H1 (cell line): ENCODE data around the gene CAMK2B.

Source experiments
- EP300 ChIP-seq, 2 experiments: IDR thresholded peaks; 1 replicate in 1 of 2; 2 replicates in 1 of 2; pipeline ENCODE4 v1.6.1; 2011 to 2012; ENCODE audit warnings: low read depth in 2 of 2, low read length in 2 of 2, mild to moderate bottlenecking in 2 of 2, borderline replicate concordance in 1 of 2, inconsistent platforms in 1 of 2, moderate library complexity in 1 of 2
- EZH2 ChIP-seq: fragments of 200-600 bp; sonication (generic); IDR thresholded peaks from 2 replicates; pipeline ENCODE4 v1.7.1; 2012; ENCODE audit warnings: low read depth, mild to moderate bottlenecking, moderate library complexity, low read length, inconsistent platforms; ENCODE audit not compliant: severe bottlenecking
- GTF2F1 ChIP-seq: IDR thresholded peaks from 2 replicates; pipeline ENCODE4 v1.6.1; 2012; ENCODE audit warnings: low read depth, low read length, improper control_type of control experiment, borderline replicate concordance
- MAFK ChIP-seq: IDR thresholded peaks from 2 replicates; pipeline ENCODE4 v1.6.1; 2012; ENCODE audit warnings: low read depth, mild to moderate bottlenecking, improper control_type of control experiment, low read length
- POLR2A ChIP-seq, 2 experiments: IDR thresholded peaks; 1 replicate in 1 of 2; 2 replicates in 1 of 2; pipeline ENCODE4 v1.6.1; 2011; ENCODE audit warnings: low read depth in 2 of 2, low read length in 2 of 2, mild to moderate bottlenecking in 2 of 2; ENCODE audit errors: control extremely low read depth in 1 of 2
- POLR2AphosphoS5 ChIP-seq: IDR thresholded peaks from 2 replicates; pipeline ENCODE4 v1.6.1; 2011; ENCODE audit warnings: low read depth, low read length
- TF ChIP-seq, protein P1 (sequence below), 3 experiments: IDR thresholded peaks; 1 replicate in 2 of 3; 2 replicates in 1 of 3; pipeline versions ENCODE4 v1.5.1 to v1.6.1; 2011; ENCODE audit warnings: low read length in 3 of 3, mild to moderate bottlenecking in 3 of 3, inconsistent platforms in 2 of 3, low read depth in 1 of 3, moderate library complexity in 1 of 3; ENCODE audit not compliant: insufficient read depth in 1 of 3; ENCODE audit errors: control extremely low read depth in 1 of 3

GRCh38 chr7:44228571-44229350, 96.6 kb downstream of the CAMK2B start:
- TF ChIP-seq POLR2A (IDR thresholded peaks at IDR 0.05; ENCODE audit: control extremely low read depth in 1 of 2, low read depth in 2 of 2, low read length in 2 of 2): no peak
- no peak for TF ChIP-seq MAFK
- TF ChIP-seq, protein P1, sequence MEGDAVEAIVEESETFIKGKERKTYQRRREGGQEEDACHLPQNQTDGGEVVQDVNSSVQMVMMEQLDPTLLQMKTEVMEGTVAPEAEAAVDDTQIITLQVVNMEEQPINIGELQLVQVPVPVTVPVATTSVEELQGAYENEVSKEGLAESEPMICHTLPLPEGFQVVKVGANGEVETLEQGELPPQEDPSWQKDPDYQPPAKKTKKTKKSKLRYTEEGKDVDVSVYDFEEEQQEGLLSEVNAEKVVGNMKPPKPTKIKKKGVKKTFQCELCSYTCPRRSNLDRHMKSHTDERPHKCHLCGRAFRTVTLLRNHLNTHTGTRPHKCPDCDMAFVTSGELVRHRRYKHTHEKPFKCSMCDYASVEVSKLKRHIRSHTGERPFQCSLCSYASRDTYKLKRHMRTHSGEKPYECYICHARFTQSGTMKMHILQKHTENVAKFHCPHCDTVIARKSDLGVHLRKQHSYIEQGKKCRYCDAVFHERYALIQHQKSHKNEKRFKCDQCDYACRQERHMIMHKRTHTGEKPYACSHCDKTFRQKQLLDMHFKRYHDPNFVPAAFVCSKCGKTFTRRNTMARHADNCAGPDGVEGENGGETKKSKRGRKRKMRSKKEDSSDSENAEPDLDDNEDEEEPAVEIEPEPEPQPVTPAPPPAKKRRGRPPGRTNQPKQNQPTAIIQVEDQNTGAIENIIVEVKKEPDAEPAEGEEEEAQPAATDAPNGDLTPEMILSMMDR (IDR thresholded peaks at IDR 0.05; ENCODE audit: control extremely low read depth in 1 of 3, insufficient read depth in 1 of 3, low read depth in 1 of 3, low read length in 3 of 3): no peak
- TF ChIP-seq GTF2F1: no peak
- TF ChIP-seq EP300 (IDR thresholded peaks at IDR 0.05; ENCODE audit: borderline replicate concordance in 1 of 2, low read depth in 2 of 2, low read length in 2 of 2): no peak
- TF ChIP-seq EZH2: no peak
- TF ChIP-seq POLR2AphosphoS5: no peak
